IMR-90 (cell line): Measurements from ENCODE around the gene RFK. TPM values are rescaled to one million over a fixed set of nuclear protein-coding genes. Genes with fewer than 3 reads are reported as not detected.

ENCODE experiments used
- ATAC-seq: fragments of 200-7000 bp; cut with Tn5 transposase; 2 replicates; pipeline ENCODE4 v1.9.1; 2020; ENCODE audit warnings: low read depth, mild to moderate bottlenecking, moderate library complexity
- BruUV-seq: library from RNA; stranded (reverse); fragments of 400-500 nt; replicated peaks from 2 replicates; lab custom pipeline; 2021; lab: Mats Ljungman, UMichigan
- CTCF ChIA-PET: fragments of 300-600 bp; formaldehyde crosslinking; extraction: SDS; loops from one replicate; lab custom pipeline; 2021; ENCODE audit warnings: antibody characterized with exemption; lab: Yijun Ruan, JAX
- POLR2A ChIA-PET: fragments of 300-600 bp; sonication (Branson Sonifier 250); formaldehyde crosslinking; loops from one replicate; lab custom pipeline; 2022; ENCODE audit warnings: antibody characterized with exemption; ENCODE audit not compliant: unreplicated experiment; lab: Charles Lee
- DNase-seq: peaks from one replicate; pipeline ENCODE4 v3.0.0; 2013
- H2AFZ ChIP-seq: replicated peaks from 2 replicates; pipeline ENCODE3; 2013; ENCODE audit warnings: low read length, mild to moderate bottlenecking; ENCODE audit not compliant: poor library complexity
- H2AK5ac ChIP-seq: 2 replicates; pipeline ENCODE4 v1.6.1; 2013; ENCODE audit warnings: low read depth, low read length, inconsistent platforms
- H2AK9ac ChIP-seq: replicated peaks from 2 replicates; pipeline ENCODE3; 2013; ENCODE audit warnings: mild to moderate bottlenecking, low read depth, low read length, moderate library complexity; ENCODE audit not compliant: poor library complexity
- H2BK120ac ChIP-seq: 2 replicates; pipeline ENCODE4 v1.6.1; 2013; ENCODE audit warnings: low read depth, low read length, inconsistent platforms
- H2BK15ac ChIP-seq: 3 replicates; pipeline ENCODE4 v1.6.1; 2013; ENCODE audit warnings: low read depth, low read length, inconsistent platforms
- H2BK20ac ChIP-seq: 2 replicates; pipeline ENCODE4 v1.6.1; 2013; ENCODE audit warnings: low read depth, mild to moderate bottlenecking, inconsistent platforms, low read length, moderate library complexity
- H2BK5ac ChIP-seq: 2 replicates; pipeline ENCODE4 v1.6.1; 2013; ENCODE audit warnings: mild to moderate bottlenecking, low read depth, low read length, inconsistent platforms; ENCODE audit not compliant: poor library complexity, severe bottlenecking
- H3K14ac ChIP-seq: replicated peaks from 2 replicates; pipeline ENCODE4 v1.6.1; 2013; ENCODE audit warnings: low read depth, low read length, inconsistent platforms
- H3K18ac ChIP-seq: 2 replicates; pipeline ENCODE4 v1.6.1; 2013; ENCODE audit warnings: low read depth, low read length, control low read depth
- H3K23ac ChIP-seq: 2 replicates; pipeline ENCODE4 v1.6.1; 2013; ENCODE audit warnings: low read depth, low read length, inconsistent platforms
- H3K27ac ChIP-seq: 2 replicates; pipeline ENCODE4 v1.5.1; 2013; ENCODE audit warnings: mild to moderate bottlenecking, control low read depth, low read length; ENCODE audit not compliant: insufficient read depth
- H3K27me3 ChIP-seq: 2 replicates; pipeline ENCODE4 v1.6.1; 2013; ENCODE audit warnings: low read length; ENCODE audit not compliant: control insufficient read depth, insufficient read depth
- H3K36me3 ChIP-seq: 2 replicates; pipeline ENCODE4 v1.6.1; 2013; ENCODE audit warnings: low read length, mixed read lengths; ENCODE audit not compliant: control insufficient read depth, insufficient read depth
- H3K4ac ChIP-seq: 2 replicates; pipeline ENCODE4 v1.6.1; 2013; ENCODE audit warnings: low read depth, low read length, inconsistent platforms
- H3K4me1 ChIP-seq: 2 replicates; pipeline ENCODE4 v1.6.1; 2013; ENCODE audit warnings: low read length, mixed read lengths; ENCODE audit not compliant: control insufficient read depth, insufficient read depth
- H3K4me2 ChIP-seq: 2 replicates; pipeline ENCODE4 v1.6.1; 2013; ENCODE audit warnings: low read depth, mild to moderate bottlenecking, control low read depth, low read length, moderate library complexity
- H3K4me3 ChIP-seq: 2 replicates; pipeline ENCODE4 v1.5.1; 2013; ENCODE audit warnings: low read depth, mild to moderate bottlenecking, control low read depth, low read length, moderate library complexity; ENCODE audit not compliant: insufficient read depth
- H3K56ac ChIP-seq: 2 replicates; pipeline ENCODE4 v1.6.1; 2013; ENCODE audit warnings: low read length, inconsistent platforms; ENCODE audit not compliant: insufficient read depth; ENCODE audit errors: extremely low read depth
- H3K79me1 ChIP-seq, 2 experiments: 2 replicates each; pipeline ENCODE4 v1.6.1; 2013; ENCODE audit warnings: low read length in 2 of 2, inconsistent platforms in 1 of 2, low read depth in 1 of 2
- H3K9ac ChIP-seq: 2 replicates; pipeline ENCODE4 v1.6.1; 2013; ENCODE audit warnings: low read depth, low read length, control low read depth
- H3K9me1 ChIP-seq: 2 replicates; pipeline ENCODE4 v1.6.1; 2013; ENCODE audit warnings: low read length, inconsistent platforms; ENCODE audit not compliant: insufficient read depth
- H3K9me3 ChIP-seq: 2 replicates; pipeline ENCODE4 v1.6.1; 2013; ENCODE audit warnings: low read length; ENCODE audit not compliant: control insufficient read depth, insufficient read depth
- H4K20me1 ChIP-seq: 2 replicates; pipeline ENCODE4 v1.6.1; 2013; ENCODE audit warnings: low read length, inconsistent platforms; ENCODE audit not compliant: insufficient read depth
- H4K5ac ChIP-seq: 2 replicates; pipeline ENCODE4 v1.6.1; 2013; ENCODE audit warnings: mild to moderate bottlenecking, low read depth, low read length, control low read depth
- H4K8ac ChIP-seq, 2 experiments: 2 replicates each; pipeline ENCODE4 v1.6.1; 2013; ENCODE audit warnings: low read depth in 2 of 2, low read length in 2 of 2, control low read depth in 1 of 2, inconsistent platforms in 1 of 2
- H4K91ac ChIP-seq: 2 replicates; pipeline ENCODE4 v1.6.1; 2013; ENCODE audit warnings: low read depth, low read length, inconsistent platforms; ENCODE audit not compliant: insufficient read depth
- BHLHE40 ChIP-seq: fragments of 150-350 bp; IDR thresholded peaks from 2 replicates; pipeline ENCODE4 v1.6.1; 2016; ENCODE audit warnings: mild to moderate bottlenecking, low read depth, low read length
- CEBPB ChIP-seq: IDR thresholded peaks from 2 replicates; pipeline ENCODE4 v1.6.1; 2012; ENCODE audit warnings: low read depth, low read length, improper control_type of control experiment
- CHD1 ChIP-seq: IDR thresholded peaks from 2 replicates; pipeline ENCODE4 v1.6.1; 2012; ENCODE audit warnings: low read depth, low read length, improper control_type of control experiment
- ELK1 ChIP-seq: fragments of 150-350 bp; IDR thresholded peaks from 2 replicates; pipeline ENCODE4 v1.6.1; 2016; ENCODE audit warnings: low read depth, mild to moderate bottlenecking, low read length, moderate library complexity, borderline replicate concordance
- FOS ChIP-seq: fragments of 150-350 bp; IDR thresholded peaks from 2 replicates; pipeline ENCODE4 v1.6.1; 2016; ENCODE audit warnings: low read depth, low read length
- MAZ ChIP-seq: IDR thresholded peaks from 2 replicates; pipeline ENCODE4 v1.6.1; 2012; ENCODE audit warnings: low read depth, mild to moderate bottlenecking, low read length, improper control_type of control experiment, moderate library complexity, borderline replicate concordance
- MXI1 ChIP-seq: IDR thresholded peaks from 2 replicates; pipeline ENCODE4 v1.6.1; 2012; ENCODE audit warnings: low read depth, mild to moderate bottlenecking, low read length, moderate library complexity, borderline replicate concordance
- NFE2L2 ChIP-seq: fragments of 150-350 bp; IDR thresholded peaks from 2 replicates; pipeline ENCODE4 v1.6.1; 2016; ENCODE audit warnings: low read depth, mild to moderate bottlenecking, low read length
- POLR2A ChIP-seq: IDR thresholded peaks from 2 replicates; pipeline ENCODE4 v1.6.1; 2012; ENCODE audit warnings: mild to moderate bottlenecking, low read depth, low read length
- RAD21 ChIP-seq: IDR thresholded peaks from 2 replicates; pipeline ENCODE4 v1.6.1; 2012; ENCODE audit warnings: low read length, improper control_type of control experiment
- RFX5 ChIP-seq: IDR thresholded peaks from 2 replicates; pipeline ENCODE4 v1.8.0; 2012; ENCODE audit warnings: low read depth, mild to moderate bottlenecking, low read length, moderate library complexity
- SMC3 ChIP-seq: fragments of 150-350 bp; IDR thresholded peaks from 2 replicates; pipeline ENCODE4 v1.6.1; 2016; ENCODE audit warnings: low read depth, mild to moderate bottlenecking, antibody characterized with exemption, low read length, moderate library complexity
- USF2 ChIP-seq: fragments of 150-350 bp; IDR thresholded peaks from 2 replicates; pipeline ENCODE4 v1.6.1; 2017; ENCODE audit warnings: mild to moderate bottlenecking, antibody characterized with exemption, low read length, low read depth
- WGBS, 2 experiments: methylation state at CpG; one replicate each; pipeline versions ENCODE4 v1.1.5 to v1.1.7; 2013; ENCODE audit warnings: missing lambda C conversion rate in 2 of 2; ENCODE audit not compliant: insufficient read length in 1 of 2; ENCODE audit errors: extremely low coverage in 2 of 2; 5-methylcytosine and 5-hydroxymethylcytosine counted together
- dilution Hi-C: fragments of 300-500 bp; cut with HindIII; formaldehyde crosslinking; loops from one replicate; pipeline ENCODE4 v1.14.3; 2018; ENCODE audit warnings: low sequenced_read_pairs; ENCODE audit not compliant: unreplicated experiment
- in situ Hi-C: fragments of 300-500 bp; cut with MboI; formaldehyde crosslinking; loops from 3 replicates; pipeline ENCODE4 v1.14.3; 2019; ENCODE audit warnings: low sequenced_read_pairs, inconsistent platforms, mixed read lengths
- intact Hi-C: fragments of 100-400 bp; cut with micrococcal nuclease; formaldehyde crosslinking; loops from 2 replicates; pipeline ENCODE4 v1.10.0; 2022
- polyA plus RNA-seq, 3 experiments: library from polyadenylated mRNA; depleted of rRNA; stranded (reverse); fragments of >200 nt; gene quantifications; 2 replicates each; pipeline ENCODE4 v1.2.3, GENCODE V29; 2012; ENCODE audit warnings: low replicate concordance in 1 of 3
- total RNA-seq: library from RNA; depleted of rRNA; stranded (reverse); fragments of >200 nt; gene quantifications from 2 replicates; pipeline ENCODE4 v1.2.3, GENCODE V29; 2012

Gene RFK
- total and polyA plus RNA-seq, 2 of the 4 experiments (the other 2 are of a cell fraction): 10.3 to 13.8 TPM

GRCh38 chr9:76363032-76363395 is 31.2 kb downstream of the RFK start:
- Histone ChIP-seq H3K14ac (no peak overlapping the region), H4K5ac (no peak overlapping the region), H3K18ac (no peak overlapping the region), H2AFZ (no peak overlapping the region), H3K9me1 (no peaks in the 10 kb centered on the region), H3K4me1 (no peaks in the 10 kb centered on the region), H3K56ac (no peak overlapping the region), H3K4me3 (no peak overlapping the region), H3K4ac (no peak overlapping the region), H4K8ac (no peak overlapping the region), H2BK5ac (no peak overlapping the region), H4K20me1 (no peaks in the 10 kb centered on the region), H3K27ac (no peak overlapping the region), H2AK9ac (no peak overlapping the region), H3K4me2 (no peak overlapping the region), H3K23ac (no peak overlapping the region), H2BK15ac (no peak overlapping the region), H2BK20ac (no peak overlapping the region), H2AK5ac (no peak overlapping the region), H3K79me1 (no peaks in the 10 kb centered on the region), H3K36me3 (no peaks in the 10 kb centered on the region), H2BK120ac (no peak overlapping the region), H3K27me3 (peaks cover 6% of the 10 kb centered on the region; the same call in 1 of the 2 replicates), H3K9ac (no peak overlapping the region), H3K9me3 (no peaks in the 10 kb centered on the region), H4K91ac (no peak overlapping the region)
- CTCF ChIA-PET: no interaction called here
- intact Hi-C loops: no loop called here
- POLR2A ChIA-PET: no interaction called here
- DNase-seq (no peak), ATAC-seq (no peak)
- dilution Hi-C loops: no loop called here
- WGBS, 2 experiments: 65% methylated on average over 3 of the region's 3 CpGs; no CpG with 5 or more reads in 1 of the 2 experiments
- TF ChIP-seq USF2 (no peak), CEBPB (no peak), CHD1 (no peak), RFX5 (no peak), SMC3 (no peak), ELK1 (no peak), POLR2A (no peak), RAD21 (no peak), FOS (no peak), NFE2L2 (no peak), MXI1 (no peak), MAZ (no peak), BHLHE40 (no peak)
- no TSS peak for BruUV-seq
- in situ Hi-C loops: no loop called here
